Caco-2 (cell line): ENCODE data around the gene OLFM2. TPM values are rescaled to one million over a fixed set of nuclear protein-coding genes. Genes with fewer than 3 reads are reported as not detected.

Experiments used
- BruUV-seq: library from RNA; stranded (reverse); fragments of 400-500 nt; replicated peaks from 2 replicates; lab custom pipeline; 2021; lab: Mats Ljungman, UMichigan
- CTCF ChIA-PET: fragments of 300-600 bp; sonication (Branson Sonifier 250); formaldehyde crosslinking; loops from one replicate; lab custom pipeline; 2022; ENCODE audit warnings: antibody characterized with exemption; lab: Charles Lee
- POLR2A ChIA-PET: fragments of 300-600 bp; sonication (Branson Sonifier 250); formaldehyde crosslinking; loops from one replicate; lab custom pipeline; 2022; ENCODE audit warnings: antibody characterized with exemption; lab: Charles Lee
- DNase-seq, 2 experiments: peaks; one replicate each; pipeline versions ENCODE4 v3.0.0 to v3.0.0-alpha.2; 2020 to 2022
- H3K27me3 ChIP-seq: replicated peaks from 2 replicates; pipeline ENCODE4 v1.6.0; 2011; ENCODE audit warnings: low read length; ENCODE audit not compliant: control insufficient read depth, insufficient read depth
- H3K36me3 ChIP-seq: 2 replicates; pipeline ENCODE4 v1.5.1; 2011; ENCODE audit warnings: low read length; ENCODE audit not compliant: control insufficient read depth, insufficient read depth
- H3K4me1 ChIP-seq: fragments of 250-450 bp; sonication (Bioruptor Pico); 2 replicates; pipeline ENCODE4 v1.5.1; 2020; ENCODE audit warnings: mild to moderate bottlenecking
- H3K4me3 ChIP-seq: 2 replicates; pipeline ENCODE4 v1.5.1; 2011; ENCODE audit warnings: low read depth, mild to moderate bottlenecking, control low read depth, low read length
- H3K9me3 ChIP-seq: fragments of 250-450 bp; sonication (Bioruptor Pico); 2 replicates; pipeline ENCODE4 v1.5.1; 2020; ENCODE audit warnings: mild to moderate bottlenecking, moderate library complexity
- H3K27ac Mint-ChIP-seq: one replicate; pipeline ENCODE4 v1.8.0; 2022; ENCODE audit warnings: mixed read lengths; ENCODE audit not compliant: unreplicated experiment
- H3K27me3 Mint-ChIP-seq: one replicate; pipeline ENCODE4 v1.8.0; 2022; ENCODE audit warnings: mixed read lengths; ENCODE audit not compliant: insufficient read depth, unreplicated experiment
- H3K36me3 Mint-ChIP-seq: one replicate; pipeline ENCODE4 v1.8.0; 2022; ENCODE audit warnings: mild to moderate bottlenecking, mixed read lengths; ENCODE audit not compliant: insufficient read depth, unreplicated experiment
- H3K4me1 Mint-ChIP-seq: one replicate; pipeline ENCODE4 v1.8.0; 2022; ENCODE audit warnings: low read depth, mixed read lengths; ENCODE audit not compliant: unreplicated experiment
- H3K4me3 Mint-ChIP-seq: one replicate; pipeline ENCODE4 v1.8.0; 2022; ENCODE audit warnings: mild to moderate bottlenecking, moderate library complexity, mixed read lengths; ENCODE audit not compliant: unreplicated experiment
- H3K9me3 Mint-ChIP-seq: one replicate; pipeline ENCODE4 v1.8.0; 2022; ENCODE audit warnings: mixed read lengths; ENCODE audit not compliant: unreplicated experiment
- CTCF ChIP-seq, 2 experiments: fragments of 200-600 bp in 1 of 2; IDR thresholded peaks; 1 replicate in 1 of 2; 2 replicates in 1 of 2; pipeline versions ENCODE4 v1.5.1 to v1.8.0; 2011 to 2022; ENCODE audit warnings: antibody characterized with exemption in 1 of 2, control low read depth in 1 of 2, inconsistent platforms in 1 of 2, low read depth in 1 of 2, low read length in 1 of 2, mild to moderate bottlenecking in 1 of 2, moderate library complexity in 1 of 2; ENCODE audit not compliant: insufficient read depth in 1 of 2, severe bottlenecking in 1 of 2, unreplicated experiment in 1 of 2
- intact Hi-C: fragments of 100-400 bp; cut with micrococcal nuclease; formaldehyde crosslinking; loops from one replicate; pipeline ENCODE4 v1.10.0; 2022; ENCODE audit not compliant: unreplicated experiment
- total RNA-seq: library from RNA; stranded (reverse); gene quantifications from 2 replicates; pipeline ENCODE4 v1.2.3, GENCODE V29; 2022

The OLFM2 gene
- total RNA-seq, 1 experiment from 2014 or later = 0.34 TPM

DNA sequence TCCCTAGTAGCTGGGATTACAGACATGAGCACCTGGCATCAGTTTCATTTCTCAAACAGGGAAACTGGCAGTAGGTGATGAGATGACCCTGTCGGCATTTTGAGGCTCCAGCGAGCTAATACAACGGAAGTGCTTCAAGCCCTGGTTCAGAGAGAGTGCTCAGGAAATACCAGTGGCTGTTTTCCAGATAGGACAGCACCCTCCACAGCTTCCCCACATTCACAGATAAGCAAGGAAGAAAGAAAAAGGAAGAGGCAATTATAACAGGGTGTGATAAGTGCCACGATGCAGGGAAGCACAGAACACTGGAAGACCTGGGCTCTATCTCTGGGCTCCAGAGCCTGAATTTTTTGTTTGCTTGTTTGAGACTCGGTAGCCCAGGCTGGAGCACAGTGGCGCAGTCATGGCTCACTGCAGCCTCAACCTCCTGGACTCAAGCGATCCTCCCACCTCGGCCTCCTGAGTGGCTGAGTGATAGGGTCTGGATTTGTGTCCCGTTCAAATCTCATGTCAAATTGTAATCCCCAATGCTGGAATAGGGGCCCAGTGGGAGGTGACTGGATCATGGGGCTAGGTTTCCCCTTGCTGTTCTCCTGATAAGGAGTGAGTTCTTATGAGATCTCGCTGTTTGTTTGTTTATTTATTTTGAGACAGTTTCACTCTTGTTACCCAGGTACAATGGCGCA lies 57.7 kb downstream of the OLFM2 start:
- no peak overlapping the region for H3K27ac Mint-ChIP-seq
- ChIA-PET POLR2A (no interaction called here), CTCF (no interaction called here)

GRCh38 chr19:9877780-9878510 lies 58.4 kb downstream of the OLFM2 start:
- Mint-ChIP-seq H3K4me1 (peaks cover under 1% of the 10 kb centered on the region), H3K36me3 (no peaks in the 10 kb centered on the region), H3K27ac (no peak overlapping the region), H3K9me3 (no peaks in the 10 kb centered on the region), H3K4me3 (no peak overlapping the region), H3K27me3 (no peaks in the 10 kb centered on the region)
- Histone ChIP-seq H3K27me3 (no peaks in the 10 kb centered on the region), H3K36me3 (no peaks in the 10 kb centered on the region), H3K4me3 (no peak overlapping the region), H3K4me1 (no peaks in the 10 kb centered on the region), H3K9me3 (no peaks in the 10 kb centered on the region)
- POLR2A ChIA-PET = no interaction called here
- no peak for DNase-seq
- BruUV-seq = no TSS peak
- intact Hi-C loops = no loop called here
- TF ChIP-seq CTCF (IDR thresholded peaks at IDR 0.05; ENCODE audit: insufficient read depth in 1 of 2, low read depth in 1 of 2, low read length in 1 of 2, severe bottlenecking in 1 of 2, unreplicated experiment in 1 of 2) = no peak
- CTCF ChIA-PET = interaction anchor here (0.7 kb wide), 1 partner anchor 31 kb away, joined by 8 read pairs; no protein-coding TSS in a partner anchor

More for the DNA sequence above, 57.7 kb downstream of the OLFM2 start:
- no TSS peak for BruUV-seq
- no peaks in the 10 kb centered on the region for H3K27me3 ChIP-seq
- Mint-ChIP-seq H3K4me3 (no peak overlapping the region), H3K27me3 (no peaks in the 10 kb centered on the region), H3K9me3 (no peaks in the 10 kb centered on the region), H3K36me3 (no peaks in the 10 kb centered on the region), H3K4me1 (no peaks in the 10 kb centered on the region)
- H3K9me3 ChIP-seq = no peaks in the 10 kb centered on the region
- H3K4me3 ChIP-seq = no peak overlapping the region
- no peak for DNase-seq
- TF ChIP-seq CTCF (IDR thresholded peaks at IDR 0.05; ENCODE audit: insufficient read depth in 1 of 2, low read depth in 1 of 2, low read length in 1 of 2, severe bottlenecking in 1 of 2, unreplicated experiment in 1 of 2) = no peak
- H3K4me1 ChIP-seq = no peaks in the 10 kb centered on the region
- intact Hi-C loops = no loop called here
- H3K36me3 ChIP-seq = no peaks in the 10 kb centered on the region

DNA sequence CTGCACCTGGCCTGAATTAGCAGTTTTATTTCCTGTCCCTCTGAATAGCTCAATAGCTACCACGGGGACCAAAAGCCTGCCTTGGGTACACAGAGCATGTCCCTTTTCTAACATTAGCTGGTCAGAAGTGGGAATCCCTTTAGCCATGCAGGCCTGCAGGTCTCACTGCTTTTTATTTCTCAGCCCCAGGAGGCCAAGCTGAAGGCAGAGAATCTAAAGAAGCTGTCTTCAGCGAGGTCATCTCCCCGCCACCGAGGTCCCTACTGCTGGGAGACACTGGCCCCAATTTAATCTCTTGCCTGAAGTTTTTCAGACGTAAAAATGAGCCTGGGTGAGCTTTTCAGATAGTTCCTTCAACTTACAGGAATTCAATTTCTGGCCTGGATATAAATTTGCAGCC lies 60.5 kb downstream of the OLFM2 start:
- TF ChIP-seq CTCF (IDR thresholded peaks at IDR 0.05; ENCODE audit: insufficient read depth in 1 of 2, low read depth in 1 of 2, low read length in 1 of 2, severe bottlenecking in 1 of 2, unreplicated experiment in 1 of 2) = no peak
- Histone ChIP-seq H3K9me3 (no peaks in the 10 kb centered on the region), H3K27me3 (no peaks in the 10 kb centered on the region), H3K4me1 (peaks cover 6% of the 10 kb centered on the region; the same call in 1 of the 2 replicates), H3K4me3 (no peak overlapping the region), H3K36me3 (no peaks in the 10 kb centered on the region)
- H3K9me3 Mint-ChIP-seq = no peaks in the 10 kb centered on the region
- H3K4me3 Mint-ChIP-seq = no peak overlapping the region
- no peak overlapping the region for H3K27ac Mint-ChIP-seq
- BruUV-seq = no TSS peak
- H3K4me1 Mint-ChIP-seq = peaks cover 7% of the 10 kb centered on the region
- H3K27me3 Mint-ChIP-seq = no peaks in the 10 kb centered on the region
- DNase-seq = no peak
- H3K36me3 Mint-ChIP-seq = no peaks in the 10 kb centered on the region
- ChIA-PET POLR2A (no interaction called here), CTCF (interaction anchor here (0.6 kb wide), 1 partner anchor 1994 kb away, joined by 3 read pairs; no protein-coding TSS in a partner anchor)
- intact Hi-C loops = no loop called here
